IPS DF 4.7 (cell line): ENCODE results near the gene TRIM26.

Experiments
- DNase-seq: peaks from one replicate; pipeline ENCODE4 v3.0.0-alpha.2; 2013; ENCODE audit warnings: low spot score; ENCODE audit errors: extremely low read depth

The TRIM26 gene

DNA sequence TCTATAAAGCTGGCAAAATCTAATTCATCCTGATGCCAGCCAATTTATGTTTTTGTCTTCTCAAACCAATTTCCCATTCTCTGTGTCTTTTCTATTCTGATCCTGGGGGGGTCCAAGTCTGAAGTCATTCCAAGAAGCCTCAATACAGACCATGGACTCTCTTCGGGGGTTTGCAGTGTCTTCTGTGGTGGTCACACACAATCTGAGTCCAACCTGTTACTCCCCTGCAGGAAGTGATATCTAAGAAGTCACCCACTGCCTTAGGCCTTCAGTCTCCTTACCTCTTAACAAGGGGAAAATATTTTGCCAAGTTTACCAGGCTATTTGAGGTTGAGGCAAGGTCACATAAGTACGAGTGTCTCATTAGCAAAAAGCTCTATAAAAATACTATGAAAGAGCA lies 1.9 kb downstream of the TRIM26 start:
- no peak for DNase-seq

GRCh38 chr6:30207619-30208295 lies 5.4 kb downstream of the TRIM26 start:
- no peak for DNase-seq

GRCh38 chr6:30206799-30207618 lies 6.2 kb downstream of the TRIM26 start:
- DNase-seq = no peak

DNA sequence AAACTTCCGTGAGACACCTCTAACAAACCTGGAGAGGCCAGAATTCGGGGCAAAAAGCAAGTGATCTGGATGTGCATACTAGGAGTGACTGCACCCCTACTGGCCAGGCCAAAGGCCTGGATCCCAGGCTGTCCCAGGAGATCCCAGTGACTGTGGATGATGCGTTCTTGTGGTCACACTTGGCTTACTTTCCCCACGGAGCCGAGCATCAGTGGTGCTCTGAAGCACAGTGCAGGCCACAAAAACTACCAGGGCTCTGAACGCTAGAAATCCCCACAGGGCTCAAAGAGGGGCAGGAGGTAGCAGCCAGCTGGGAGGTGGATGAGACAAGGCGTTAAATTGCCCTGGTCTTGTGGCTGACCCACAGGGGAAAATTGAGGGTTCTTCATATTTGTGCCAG lies 7.1 kb downstream of the TRIM26 start:
- no peak for DNase-seq

- no peak for DNase-seq
Measured at GRCh38 chr6:30204116-30204515, 9.1 kb downstream of the TRIM26 start.

GRCh38 chr6:30202366-30202765 lies 10.8 kb downstream of the TRIM26 start:
- DNase-seq = no peak

GRCh38 chr6:30200551-30201281 lies 12.5 kb downstream of the TRIM26 start:
- no peak for DNase-seq

DNA sequence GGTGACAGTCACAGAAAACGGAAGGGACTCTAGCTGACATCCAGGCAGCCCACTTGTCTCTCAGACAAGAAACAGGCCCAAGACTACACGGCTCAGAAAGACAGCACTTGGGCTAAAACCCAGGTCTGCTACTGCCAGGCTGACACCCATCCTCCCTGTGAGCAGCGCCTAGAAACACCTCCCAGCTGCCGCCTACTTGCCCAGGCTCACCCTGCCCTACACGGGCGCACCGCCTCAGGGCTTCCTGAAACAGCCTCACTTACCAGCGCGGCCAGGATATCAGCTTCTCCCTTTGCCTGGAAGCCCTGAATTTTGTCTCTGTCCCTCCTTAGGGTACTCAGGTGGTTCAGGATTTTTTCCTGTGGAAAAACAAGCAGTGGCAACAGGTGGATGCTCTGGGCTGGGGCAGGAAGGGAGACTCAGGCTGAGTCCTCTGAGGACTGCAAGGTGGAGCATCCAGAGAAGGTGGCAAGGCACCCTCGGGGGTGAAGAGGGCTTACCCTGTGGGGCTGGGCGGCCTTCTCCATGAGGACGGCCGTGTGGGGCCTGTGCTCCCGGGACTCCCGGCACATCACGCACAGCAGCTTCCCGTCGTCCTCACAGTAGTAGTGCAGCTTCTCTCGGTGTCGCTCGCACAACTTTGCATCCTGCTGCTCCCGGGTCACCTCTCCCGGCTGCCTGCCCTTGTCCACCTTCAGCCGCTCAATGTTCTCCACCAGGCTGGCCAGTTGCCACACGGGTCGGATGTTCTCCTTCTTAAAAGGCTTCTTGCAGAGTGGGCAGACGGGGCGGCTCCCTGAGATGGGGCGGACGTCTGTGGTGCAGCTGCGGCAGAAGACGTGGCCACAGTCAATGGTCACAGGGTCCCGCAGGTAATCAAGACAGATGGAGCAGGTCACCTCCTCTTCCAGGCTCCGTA lies 14.8 kb downstream of the TRIM26 start:
- DNase-seq = no peak

DNA sequence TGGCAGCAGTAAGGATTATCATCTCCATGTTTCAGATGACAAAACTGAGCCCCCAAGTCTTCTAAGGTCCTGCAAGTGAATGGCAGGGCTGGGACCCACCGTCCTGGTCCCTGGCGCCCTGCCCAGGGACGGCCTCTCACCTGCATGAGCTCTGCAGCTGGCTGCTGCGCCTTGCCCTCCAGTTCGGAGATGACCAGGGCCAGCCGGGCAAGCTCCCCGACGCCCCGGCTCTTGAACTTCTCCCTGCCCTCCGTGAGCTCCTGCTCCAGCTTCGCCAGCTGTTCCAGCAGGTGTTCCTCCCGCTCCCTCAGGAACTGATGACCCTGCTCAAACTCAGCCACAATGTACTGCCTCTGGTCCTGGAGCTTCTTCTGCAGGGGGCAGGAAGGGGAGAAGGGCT lies 16.8 kb downstream of the TRIM26 start:
- no peak for DNase-seq

DNA sequence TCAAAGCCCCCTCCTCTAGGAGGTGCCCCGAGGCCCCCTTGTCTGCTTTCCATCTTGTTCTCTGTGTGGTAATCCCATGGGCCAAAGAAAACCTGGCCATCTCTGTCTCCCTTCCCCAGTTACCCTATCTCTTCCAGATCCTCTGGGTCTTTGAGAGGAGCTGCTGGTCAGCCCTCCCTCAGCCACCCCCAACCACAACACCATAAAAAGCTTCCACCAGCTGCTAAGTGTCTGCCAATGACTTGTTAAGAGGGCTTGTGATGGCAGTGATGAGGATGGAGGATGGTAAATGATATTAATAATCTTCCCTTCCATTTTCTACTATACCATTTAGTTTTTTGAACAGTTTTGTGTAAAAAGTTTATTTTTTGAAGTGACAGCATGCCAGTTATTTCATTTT lies 17.3 kb downstream of the TRIM26 start:
- no peak for DNase-seq

DNA sequence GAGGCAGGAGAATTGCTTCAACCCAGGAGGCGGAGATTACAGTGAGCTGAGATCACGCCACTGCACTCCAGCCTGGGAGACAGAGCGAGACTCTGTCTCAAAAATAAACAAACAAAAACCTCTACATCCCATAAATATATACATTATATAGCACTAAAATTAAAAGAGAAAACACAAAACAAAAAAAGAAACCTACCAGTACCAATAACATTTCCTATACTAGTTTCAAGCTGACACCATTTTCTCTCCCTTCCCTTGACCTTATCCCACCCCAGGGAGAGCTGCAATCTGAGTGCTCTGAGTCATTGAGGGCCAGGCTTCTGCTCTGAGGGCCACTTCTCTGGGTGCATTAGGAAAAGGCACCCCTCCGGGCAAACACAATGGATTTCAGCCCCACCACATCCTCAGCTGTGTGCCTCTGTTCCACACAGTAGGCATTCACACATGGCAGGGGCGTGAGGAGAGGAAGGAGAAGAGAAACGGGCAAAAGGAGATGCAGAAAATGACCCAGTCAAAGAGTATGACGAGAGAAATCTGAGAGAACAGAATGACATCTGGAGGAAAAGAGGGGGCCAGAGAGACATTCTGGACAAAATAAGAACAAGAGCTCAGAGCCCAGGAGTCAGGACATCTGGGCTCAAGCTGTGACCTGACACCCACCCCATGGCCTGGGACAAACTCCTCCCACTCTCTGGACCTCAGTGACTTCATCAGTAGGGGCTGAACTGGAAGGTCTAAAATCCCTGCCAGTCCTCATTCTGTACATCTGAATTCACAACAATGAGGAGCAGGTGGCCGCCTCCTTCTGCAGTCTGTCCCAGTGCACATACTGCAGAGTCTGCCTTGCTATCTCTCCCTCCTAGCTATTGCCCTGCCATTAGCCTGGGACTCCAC lies 18.2 kb downstream of the TRIM26 start:
- DNase-seq = no peak

GRCh38 chr6:30192076-30192475 lies 21.1 kb downstream of the TRIM26 start:
- no peak for DNase-seq

GRCh38 chr6:30188541-30188940 lies 24.7 kb downstream of the TRIM26 start:
- no peak for DNase-seq

GRCh38 chr6:30185846-30186484 lies 27.2 kb downstream of the TRIM26 start:
- no peak for DNase-seq

GRCh38 chr6:30184417-30185031 lies 28.7 kb downstream of the TRIM26 start:
- no peak for DNase-seq

DNA sequence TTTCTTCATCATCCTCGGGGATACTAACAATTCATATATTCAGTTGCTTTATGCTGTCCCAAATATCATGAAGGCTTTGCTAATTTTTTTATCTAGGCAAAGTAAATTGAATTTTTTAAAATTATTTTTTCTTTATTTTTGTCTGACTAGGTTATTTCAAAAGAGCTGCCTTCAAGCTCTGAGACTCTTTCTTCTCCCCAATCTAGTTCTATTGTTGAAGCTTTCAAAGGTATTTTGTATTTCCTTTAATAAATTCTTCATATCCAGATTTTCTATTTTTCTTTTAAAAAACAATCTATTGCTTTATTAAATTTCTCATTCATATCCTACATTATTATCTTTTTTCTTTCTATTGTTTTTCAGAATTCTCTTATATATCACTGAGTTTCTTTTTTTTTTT lies 33.1 kb downstream of the TRIM26 start:
- DNase-seq = no peak

DNA sequence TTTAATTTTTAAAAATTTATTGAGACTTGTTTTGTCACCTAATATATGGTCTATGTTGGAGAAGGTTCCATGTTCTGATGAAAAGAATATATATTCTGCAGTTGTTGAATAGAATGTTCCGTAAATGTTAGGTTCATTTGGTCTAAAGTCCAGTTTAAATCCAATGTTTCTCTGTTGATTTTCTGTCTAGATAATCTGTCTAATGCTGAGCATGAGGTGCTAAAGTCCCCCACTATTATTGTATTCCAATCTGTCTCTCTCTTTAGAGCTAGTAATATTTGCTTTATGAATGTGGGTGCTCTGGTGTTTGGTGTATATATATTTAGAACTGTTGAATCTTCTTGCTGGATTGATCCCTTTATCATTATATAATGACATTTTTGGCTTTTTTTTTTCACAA lies 34.4 kb downstream of the TRIM26 start:
- no peak for DNase-seq

GRCh38 chr6:30175765-30176164 lies 37.4 kb downstream of the TRIM26 start:
- DNase-seq = no peak

- no peak for DNase-seq
Measured at GRCh38 chr6:30172681-30173080, 40.5 kb downstream of the TRIM26 start.
